Spleen (tissue), 7 donors: Measurements from ENCODE around the gene STXBP6.

Experiments
- POLR2A ChIP-seq, 3 donors: fragments of 450-650 bp; IDR thresholded peaks; one replicate each; pipeline ENCODE4 v1.5.1; 2017; ENCODE audit warnings: antibody characterized with exemption in 3 of 3, mild to moderate bottlenecking in 1 of 3
- POLR2AphosphoS5 ChIP-seq, 3 donors: sonication (generic); formaldehyde crosslinking; IDR thresholded peaks; one replicate each; pipeline ENCODE4 v1.5.1; 2017; ENCODE audit warnings: antibody characterized with exemption in 3 of 3
- TF ChIP-seq, protein P1 (sequence below), 11 experiments: fragments of 200-600 bp in 7 of 11; fragments of 450-650 bp in 4 of 11; sonication (generic) in 4 of 11; IDR thresholded peaks in 8 of 11; conservative IDR thresholded peaks in 3 of 11; 1 replicate in 7 of 11; 2 replicates in 4 of 11; pipeline versions ENCODE4 v1.4.0 to v1.8.0; 2016 to 2021; ENCODE audit warnings: antibody characterized with exemption in 11 of 11, inconsistent platforms in 4 of 11, mild to moderate bottlenecking in 1 of 11
- donor health status: DM: no; HTN: no; CAD: no; lungs with moderate emphysema.
- donor health status: DM: no; HTN: no; CAD: no.
- donor health status: DM: no; HTN: no; CAD: no.

DNA sequence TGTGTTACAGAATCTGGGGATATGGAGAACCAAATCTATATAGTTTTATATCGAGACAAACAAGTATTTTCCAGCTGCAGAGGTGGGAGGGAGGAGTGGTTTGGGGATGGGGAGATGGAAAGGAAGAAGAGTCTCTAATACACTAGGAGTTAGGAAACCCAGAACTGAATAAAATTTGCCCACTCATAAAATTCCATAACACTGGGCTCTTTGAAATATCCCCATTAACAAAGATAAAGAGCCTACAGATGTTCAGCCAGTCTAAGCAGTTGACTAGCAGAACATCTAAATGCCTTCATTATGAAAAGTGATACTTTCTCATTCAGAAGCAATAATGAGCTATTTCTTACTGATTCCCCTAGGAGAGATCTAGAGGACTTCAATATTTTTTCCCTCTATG, 264.2 kb downstream of the STXBP6 start:
- TF ChIP-seq POLR2A (IDR thresholded peaks at IDR 0.05) (no peak), POLR2AphosphoS5 (IDR thresholded peaks at IDR 0.05) (no peak)
- TF ChIP-seq, protein P1, sequence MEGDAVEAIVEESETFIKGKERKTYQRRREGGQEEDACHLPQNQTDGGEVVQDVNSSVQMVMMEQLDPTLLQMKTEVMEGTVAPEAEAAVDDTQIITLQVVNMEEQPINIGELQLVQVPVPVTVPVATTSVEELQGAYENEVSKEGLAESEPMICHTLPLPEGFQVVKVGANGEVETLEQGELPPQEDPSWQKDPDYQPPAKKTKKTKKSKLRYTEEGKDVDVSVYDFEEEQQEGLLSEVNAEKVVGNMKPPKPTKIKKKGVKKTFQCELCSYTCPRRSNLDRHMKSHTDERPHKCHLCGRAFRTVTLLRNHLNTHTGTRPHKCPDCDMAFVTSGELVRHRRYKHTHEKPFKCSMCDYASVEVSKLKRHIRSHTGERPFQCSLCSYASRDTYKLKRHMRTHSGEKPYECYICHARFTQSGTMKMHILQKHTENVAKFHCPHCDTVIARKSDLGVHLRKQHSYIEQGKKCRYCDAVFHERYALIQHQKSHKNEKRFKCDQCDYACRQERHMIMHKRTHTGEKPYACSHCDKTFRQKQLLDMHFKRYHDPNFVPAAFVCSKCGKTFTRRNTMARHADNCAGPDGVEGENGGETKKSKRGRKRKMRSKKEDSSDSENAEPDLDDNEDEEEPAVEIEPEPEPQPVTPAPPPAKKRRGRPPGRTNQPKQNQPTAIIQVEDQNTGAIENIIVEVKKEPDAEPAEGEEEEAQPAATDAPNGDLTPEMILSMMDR (IDR thresholded peaks at IDR 0.05 in 8 of 11, conservative IDR thresholded peaks at IDR 0.05 in 3 of 11), result no peak
